ENCODE results near the gene LIMCH1. TPM values are rescaled to one million over a fixed set of nuclear protein-coding genes. Genes with fewer than 3 reads are reported as not detected.

Gene LIMCH1
- polyA plus RNA-seq, 5 donors: 85.4 to 134 (median 114) TPM

DNA sequence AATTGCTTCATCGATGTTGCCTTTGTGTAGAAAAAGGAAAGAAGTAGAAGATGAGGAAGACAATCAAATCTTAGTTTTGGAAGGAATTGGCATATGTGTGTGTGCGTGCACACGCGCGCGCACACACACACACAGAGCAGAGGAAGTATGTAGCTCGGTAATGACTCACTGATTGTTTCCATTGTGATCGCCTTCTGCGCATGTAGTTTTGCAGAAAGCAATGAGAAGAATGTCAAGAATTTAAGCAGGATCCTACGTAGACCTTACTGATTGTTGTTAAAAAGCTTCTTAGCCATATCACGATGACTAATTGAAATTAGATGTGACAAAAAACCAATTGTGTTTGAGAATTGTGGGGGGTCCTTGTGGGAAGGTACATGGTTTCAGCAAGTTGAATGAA is 12.8 kb upstream of the LIMCH1 start:
- DNase-seq: no peak

DNA sequence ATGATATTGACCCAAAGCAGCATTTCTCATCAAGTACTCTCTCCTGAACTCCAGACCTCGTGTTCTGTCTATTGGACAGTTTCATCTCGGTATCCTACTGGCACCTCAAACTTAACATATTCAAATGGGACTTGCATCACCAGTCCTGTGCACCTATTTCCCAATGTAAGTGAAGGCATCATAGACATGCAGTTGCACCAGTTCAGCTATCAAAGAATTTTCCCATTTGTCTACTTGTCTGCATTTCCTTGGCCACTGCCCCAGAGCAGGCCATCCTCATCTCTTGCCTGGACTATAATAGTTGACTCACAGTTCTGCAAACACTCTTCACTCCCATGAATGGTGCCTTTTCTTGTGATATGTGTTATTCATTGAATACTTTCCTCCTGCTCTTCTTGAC is 11.3 kb upstream of the LIMCH1 start:
- no peak for DNase-seq

DNA sequence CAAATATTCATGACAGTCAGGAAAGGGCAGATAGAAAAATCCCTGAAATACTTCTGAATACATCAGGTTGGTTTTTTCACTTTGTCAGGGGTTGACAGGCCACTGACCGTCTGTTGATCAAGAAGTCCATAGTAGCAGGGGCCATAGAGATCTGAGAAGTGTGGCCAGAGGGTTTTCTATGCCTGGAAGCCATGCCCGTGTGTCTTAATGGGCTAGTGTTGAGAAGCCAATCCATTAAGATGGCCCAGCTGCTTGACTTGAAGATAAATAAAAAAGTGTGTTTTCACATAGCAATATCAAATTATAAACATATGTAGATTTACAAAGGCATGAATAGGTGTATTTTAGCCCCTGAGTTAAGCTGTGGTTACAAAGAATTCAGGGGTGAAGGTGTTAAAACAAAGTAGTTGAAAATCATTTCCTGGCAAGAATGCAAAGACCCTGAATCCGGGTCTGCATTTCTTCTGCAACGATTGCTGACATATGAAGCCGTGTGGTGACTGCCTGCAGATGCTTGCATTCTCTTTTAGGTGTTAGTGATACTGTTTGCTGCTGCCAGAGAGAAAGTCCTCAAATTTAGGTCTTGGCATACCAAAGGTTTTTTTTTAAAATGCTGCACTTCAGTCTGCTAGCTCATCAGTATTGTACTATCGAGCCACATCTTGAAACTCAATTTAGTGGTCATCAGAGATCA is 9.3 kb upstream of the LIMCH1 start:
- peak; percentile 83 to 84 for DNase-seq

DNA sequence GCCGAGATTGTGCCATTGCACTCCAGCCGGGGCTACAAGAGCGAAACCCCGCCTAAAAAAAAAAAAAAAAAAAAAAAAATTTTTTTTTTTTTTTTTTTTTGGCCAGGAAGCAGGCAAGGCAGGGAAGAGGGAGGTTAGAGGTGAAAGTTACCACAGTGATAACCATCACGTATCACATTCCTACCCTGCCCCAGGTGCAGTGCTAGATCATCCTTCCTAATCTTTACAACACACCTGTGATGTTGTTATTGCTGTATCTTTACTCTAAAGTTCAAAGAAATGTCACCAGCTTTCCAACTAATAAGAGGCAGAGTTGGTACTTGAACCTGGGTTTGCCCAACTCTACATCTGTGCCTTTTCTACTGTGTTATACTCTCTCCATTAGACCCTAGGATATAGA is 7.2 kb upstream of the LIMCH1 start:
- no peak for DNase-seq

DNA sequence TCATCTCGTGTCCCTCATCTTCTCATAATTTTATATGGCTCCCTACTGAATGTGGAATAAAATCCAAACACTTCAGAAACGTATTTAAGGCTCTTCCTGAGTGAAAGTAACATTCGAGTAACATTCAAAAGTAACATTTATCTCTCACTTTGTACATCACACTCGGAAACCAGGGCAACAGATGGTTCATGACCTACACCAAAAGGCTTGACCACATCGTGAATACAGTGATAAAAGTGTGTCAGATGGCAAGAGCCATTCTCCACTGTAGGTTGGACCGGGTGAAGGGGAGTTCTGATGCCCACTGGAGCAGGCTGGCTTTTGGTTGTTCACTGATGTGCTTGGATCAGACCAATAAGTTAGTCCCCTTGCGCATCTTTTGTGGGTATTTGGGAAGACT is 5.6 kb upstream of the LIMCH1 start:
- DNase-seq: no peak

DNA sequence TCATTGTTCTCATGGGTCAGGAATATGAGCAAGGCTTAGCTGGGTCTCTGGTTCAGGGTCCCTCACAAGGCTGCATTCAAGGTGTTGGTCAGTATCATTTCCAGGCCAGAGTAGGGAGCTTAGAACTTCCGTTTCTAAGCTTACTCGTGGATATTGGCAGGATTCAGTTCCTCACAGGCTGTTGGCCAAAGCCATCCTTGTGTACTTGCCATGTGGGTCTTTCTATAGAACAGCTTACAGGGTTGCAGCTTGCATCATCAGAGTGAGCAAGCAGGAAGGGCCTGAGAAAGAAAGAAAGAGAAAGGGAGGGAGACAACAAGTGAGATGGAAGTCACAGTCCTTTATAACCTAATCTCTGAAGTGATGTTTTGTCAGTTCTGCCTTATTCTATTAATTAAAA is 5.1 kb upstream of the LIMCH1 start:
- DNase-seq: no peak

DNA sequence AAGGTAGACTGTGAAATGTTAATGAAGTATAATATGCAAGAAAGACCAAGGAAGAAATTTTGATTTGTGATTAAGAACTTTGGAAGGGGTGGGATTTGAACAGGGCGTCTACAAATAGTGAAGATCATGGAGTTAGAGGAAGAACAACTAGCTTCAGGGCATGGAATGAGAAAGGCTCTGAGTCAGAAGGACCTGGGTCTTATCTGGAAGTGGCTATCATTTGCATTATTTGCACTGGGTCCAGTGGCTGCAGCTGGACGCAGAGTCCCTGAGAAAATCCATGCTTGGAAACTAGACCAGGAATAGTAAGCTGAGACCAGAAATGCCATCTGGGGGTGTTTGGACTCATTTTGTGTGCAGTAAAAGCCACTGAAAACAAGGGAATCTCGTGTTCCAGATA is 4.3 kb upstream of the LIMCH1 start:
- no peak for DNase-seq

DNA sequence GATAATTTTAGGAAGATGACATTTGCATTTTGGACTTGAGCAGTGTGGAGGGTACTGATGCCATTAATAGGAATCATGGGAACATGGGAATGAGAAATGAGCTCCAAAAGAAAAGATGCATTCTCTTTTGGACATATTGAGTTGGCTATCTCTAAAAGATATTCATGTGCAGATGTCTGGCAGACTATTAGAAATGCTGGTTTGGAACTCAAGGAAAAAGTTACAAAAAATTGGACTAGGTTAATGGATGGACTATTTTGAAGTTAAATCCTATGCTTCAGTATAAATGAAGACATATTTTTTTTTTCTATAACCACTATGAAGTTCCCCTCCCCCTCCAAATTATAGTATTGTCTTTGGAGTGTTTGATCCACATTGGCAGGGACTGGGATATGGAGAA is 3.6 kb upstream of the LIMCH1 start:
- DNase-seq: no peak

DNA sequence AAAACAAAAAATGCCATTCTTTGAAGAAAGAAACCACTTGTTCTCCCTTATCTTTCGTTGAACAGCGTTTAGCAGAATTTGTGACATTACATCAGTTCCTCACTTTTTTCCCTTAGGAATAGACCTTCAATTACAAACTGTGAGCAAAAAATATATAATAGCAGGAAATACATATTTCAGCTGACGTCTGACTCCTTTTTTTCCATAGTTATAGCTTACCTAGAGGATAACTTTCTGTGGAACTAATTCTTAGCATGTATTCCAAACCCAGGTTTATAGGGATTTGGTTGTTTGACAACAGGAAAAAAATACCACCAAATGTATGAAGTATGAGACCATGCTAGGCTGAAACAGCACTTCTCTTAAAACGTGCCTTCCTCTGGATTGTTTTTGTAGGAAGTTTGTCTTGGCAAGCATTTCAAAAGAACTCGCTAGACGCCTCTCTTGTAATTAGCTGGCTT is 2.0 kb upstream of the LIMCH1 start:
- no peak for DNase-seq

DNA sequence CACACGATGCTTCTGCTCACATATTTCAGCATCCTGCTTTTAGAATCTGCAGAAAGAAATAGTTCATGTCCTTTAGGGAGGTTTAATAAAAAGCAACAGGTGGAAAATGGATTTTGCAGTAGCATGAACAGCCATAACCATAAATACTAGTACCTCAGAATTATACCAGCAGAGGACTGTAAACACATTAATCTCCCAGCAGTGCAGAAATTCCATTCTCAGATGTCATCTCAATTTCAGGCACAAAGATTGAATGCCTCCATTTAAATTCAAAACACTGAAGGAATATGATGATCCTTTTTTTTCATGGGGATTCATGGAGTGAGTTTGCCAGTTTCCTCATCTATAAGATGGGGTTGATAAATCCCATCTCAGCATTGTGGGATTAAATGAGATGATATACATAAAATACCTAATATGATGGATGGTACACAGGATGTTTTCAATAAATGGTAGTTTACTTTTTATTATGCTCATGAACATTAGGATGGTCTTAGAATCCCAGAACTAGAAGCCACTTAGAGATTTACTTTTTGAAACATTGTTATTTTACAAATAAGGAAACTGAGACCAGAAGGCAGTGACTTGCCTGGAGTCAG is 566 bp upstream of the LIMCH1 start:
- DNase-seq: no peak

DNA sequence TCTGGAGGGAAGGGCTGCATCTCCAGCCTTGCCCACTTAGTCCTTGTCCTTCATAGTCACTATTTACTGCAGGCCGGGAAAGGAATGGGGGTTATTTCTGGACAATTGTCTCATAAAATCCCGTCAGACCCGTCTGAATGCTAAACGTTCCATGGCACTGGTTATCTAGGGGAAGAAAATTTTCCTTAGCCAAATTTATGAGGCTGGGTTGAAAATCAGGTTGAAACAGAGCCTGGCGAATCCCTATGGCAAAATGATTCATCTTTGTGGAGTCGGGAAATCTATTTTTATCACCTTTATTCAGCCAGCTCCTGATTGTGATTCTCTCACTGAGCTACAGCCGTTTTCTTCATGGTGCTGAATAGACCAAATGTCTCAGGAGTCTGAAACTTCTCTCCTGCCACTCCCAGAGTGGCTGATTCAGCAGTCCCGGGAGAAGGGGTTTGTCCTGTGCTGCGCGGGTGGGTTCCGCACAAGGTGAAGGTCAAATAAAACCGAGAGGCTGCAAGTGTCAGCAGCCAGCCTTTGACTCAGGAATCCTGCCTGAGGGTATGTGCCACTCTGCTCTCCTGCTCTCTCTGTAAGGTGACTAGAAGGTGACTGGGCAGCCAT is 1.0 kb downstream of the LIMCH1 start:
- no peak for DNase-seq

DNA sequence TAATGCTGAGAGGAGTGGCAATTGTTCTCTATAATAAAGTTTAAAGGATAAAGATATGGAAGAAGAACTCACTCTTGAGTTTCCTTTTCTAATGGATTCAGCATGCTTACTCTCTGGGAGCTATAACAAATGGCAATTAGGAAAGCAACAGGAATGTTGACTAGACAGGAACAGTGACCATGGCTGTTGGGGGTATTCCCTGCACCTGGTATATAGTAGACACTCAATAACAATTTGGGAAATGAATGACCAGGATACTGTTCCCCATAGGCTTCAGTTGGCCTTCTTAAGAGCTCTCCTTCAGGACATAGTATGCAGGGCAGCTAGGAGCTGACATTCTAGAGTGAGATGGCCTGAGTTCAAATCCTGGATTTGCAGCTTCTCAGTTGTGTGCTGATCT is 1.8 kb downstream of the LIMCH1 start:
- DNase-seq: no peak

DNA sequence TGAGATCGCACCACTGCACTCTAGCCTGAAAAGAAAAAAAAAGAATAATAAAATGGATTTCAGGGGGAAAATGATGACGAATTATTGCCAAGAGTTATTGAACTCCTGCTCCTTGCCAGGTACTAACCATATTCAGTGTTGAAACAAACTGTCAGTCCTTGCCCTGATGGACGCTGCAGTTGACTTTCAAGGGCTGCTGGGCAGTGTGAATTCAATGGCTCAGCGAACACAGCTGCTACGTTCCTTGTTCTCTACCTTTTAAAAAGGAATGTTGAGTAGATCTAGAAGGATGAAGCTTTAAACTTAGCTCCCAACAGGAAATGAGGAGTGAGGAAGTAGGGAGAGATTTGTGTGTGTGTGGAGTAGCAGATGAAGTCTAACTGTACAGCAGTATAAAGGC is 2.7 kb downstream of the LIMCH1 start:
- no peak for DNase-seq

DNA sequence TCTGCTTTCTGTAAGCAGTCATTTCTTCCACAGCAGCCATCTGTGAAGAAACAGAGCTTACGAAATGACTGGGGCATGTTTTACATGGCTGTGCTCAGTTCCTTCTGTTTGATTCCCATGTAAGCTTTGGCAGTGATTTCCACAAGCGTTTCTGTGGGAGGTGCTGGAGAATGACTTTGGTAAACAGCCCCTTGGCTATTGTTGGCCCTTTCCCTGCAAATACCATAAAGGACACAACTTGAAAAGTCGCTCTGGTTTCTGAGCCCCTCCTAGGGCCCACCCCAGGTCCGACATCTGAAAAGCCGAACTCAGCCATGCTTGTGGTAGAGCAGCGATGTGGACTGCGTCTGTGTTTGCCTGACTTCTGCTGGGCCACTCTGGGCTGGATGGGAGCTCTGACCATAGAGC is 3.7 kb downstream of the LIMCH1 start:
- DNase-seq: peak in 1 of 2 donors; percentile 43

DNA sequence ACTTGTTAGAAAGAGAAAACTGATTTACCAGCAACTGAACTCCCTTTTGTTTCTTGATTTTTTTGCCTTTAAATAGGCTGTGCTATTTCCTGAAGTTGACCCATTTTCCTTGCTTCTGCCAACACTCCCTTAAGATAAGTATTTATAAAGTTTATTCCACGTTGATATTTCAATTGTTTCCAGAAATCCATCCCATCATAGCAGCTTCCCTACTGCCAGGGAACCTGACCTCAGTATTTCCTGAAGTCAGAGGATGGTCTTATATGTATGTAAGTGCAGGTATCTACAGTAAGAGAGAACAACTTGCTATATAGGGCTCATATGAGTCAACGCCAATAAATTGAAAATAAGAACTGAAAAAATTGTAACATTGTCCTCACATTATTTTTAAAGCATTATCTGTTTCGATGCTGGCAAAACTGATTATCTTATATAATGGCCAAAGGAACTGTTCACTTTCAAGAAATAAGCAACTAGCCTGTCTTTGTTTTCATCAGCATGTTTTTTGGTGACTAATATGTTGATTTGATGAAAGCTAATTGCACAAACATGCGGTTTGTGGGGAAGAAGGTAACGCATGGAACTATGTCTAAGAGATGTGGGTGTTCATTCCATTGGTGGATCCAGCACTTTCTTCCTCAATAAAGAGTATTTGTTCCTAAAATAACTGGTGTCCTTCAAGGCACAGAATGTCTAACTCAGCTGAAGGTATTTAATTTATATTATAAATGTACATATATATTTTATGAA is 4.7 kb downstream of the LIMCH1 start:
- no peak for DNase-seq

DNA sequence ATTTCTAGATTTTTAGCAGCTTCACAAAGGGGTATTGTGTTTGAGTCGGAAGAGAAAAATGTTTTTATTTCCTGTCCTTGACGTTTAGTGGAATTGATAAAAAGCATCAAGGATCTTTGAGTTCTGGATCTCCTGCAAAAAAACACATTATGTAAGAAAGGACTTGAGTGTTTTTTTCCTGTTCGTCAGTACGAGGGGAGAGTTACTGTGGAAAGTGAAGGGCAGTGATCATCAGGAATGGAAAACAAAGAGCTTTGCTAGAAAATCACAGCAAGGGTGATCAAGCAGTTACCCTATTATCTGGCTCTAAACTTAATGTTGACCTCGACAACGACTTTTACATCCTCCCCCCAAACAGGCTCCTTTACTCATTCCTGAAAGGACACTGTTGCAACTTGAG is 7.3 kb downstream of the LIMCH1 start:
- no peak for DNase-seq

DNA sequence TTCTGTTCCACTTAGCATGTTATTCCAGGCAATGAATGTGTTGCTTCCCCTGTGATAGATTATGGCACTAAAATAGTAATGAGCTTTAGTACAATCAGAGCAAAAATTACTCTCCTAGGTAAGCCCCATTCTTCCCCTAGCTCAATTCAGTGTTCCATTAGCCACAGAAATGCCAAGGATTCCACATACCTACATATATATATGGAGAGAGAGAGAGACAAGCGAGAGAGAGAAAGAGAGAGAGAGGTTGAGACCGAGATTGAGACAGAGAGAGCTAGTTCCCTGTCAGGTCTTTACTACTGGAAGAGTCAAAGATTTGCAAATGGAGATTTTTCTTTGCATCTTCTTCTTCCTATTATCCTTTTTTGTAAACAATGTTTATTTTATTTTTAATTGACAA is 8.7 kb downstream of the LIMCH1 start:
- no peak for DNase-seq

DNA sequence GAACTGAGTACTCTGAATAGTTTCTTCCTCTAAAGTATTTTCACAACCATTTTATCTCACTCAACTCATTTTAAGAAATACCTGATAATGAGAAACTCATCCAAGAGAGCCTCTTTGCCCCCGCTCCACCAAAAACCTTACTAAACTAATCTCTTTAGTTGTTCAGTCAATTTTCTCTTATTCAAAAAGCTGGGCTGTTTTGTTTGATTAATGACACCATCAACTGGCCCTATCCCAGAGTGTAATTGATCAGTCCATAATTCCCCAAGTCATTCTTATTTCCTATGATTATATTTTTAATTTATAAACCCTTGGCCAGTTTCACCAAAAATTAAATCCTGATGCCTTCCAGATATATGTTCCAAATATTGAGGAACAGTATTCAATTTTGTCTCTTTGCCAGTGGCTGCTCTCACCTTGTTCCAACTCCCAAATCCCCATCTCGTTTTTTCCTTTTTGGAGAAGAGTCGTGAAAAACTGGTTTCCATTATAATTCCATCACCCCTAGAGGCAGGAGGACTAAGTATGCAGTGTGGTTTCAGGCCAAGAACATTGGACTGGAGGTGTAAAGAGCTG is 10.4 kb downstream of the LIMCH1 start:
- no peak for DNase-seq

DNA sequence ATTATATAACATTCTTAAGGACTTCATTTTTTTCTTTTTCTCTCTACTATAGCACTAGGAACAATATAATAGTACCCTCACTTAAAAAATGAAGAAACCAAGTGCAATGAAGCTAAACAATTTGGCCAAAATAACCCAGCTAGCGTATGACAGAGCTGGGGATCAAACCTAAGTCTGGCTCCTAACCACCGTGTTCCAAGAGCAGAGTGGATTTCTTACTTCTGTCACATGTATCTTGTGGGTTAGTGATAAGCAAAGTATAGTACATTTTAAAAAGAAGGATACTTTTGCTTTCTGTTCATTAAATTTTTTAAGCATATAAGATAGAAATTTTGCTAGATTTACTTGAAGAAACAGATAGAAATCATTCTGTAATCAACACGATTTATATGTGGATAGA is 11.5 kb downstream of the LIMCH1 start:
- no peak for DNase-seq

DNA sequence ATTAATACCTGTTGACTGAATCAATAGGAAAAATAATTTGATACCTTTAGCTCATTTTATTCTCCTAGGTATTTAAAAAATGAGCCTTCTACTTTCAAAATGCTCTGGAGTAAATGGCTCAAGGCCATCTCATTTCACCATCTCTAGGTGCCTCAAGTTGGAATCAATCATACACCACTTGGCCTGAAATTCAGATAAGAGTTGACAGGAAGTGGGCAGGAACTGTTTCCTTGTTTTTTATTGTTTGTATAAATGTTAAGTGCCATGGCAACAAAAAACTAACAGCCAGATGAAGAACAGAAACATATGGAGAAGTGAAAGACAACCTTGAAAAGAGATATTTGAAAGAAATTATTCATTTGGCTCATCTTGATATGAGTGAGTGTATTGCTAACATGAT is 12.4 kb downstream of the LIMCH1 start:
- DNase-seq: peak; percentile 78 to 82

DNA sequence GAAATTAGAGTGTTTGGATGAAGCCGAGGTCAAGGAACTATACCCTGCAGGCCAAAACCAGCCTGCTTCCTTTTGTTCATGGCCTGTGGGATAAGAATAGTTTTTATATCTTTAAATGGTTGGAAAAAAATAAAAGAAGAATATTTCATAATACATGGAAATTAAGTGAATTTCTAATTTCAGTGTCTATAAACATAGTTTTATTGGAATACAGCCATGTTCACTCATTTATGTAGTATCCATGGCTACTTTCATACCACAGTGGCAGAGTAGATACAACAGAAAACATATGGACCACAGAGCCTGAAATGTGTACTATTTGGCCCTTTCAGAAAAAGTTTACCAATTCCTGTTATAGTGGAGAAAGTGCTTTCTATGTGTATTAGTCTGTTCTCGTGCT is 13.6 kb downstream of the LIMCH1 start:
- DNase-seq: peak; percentile 77 to 83

DNA sequence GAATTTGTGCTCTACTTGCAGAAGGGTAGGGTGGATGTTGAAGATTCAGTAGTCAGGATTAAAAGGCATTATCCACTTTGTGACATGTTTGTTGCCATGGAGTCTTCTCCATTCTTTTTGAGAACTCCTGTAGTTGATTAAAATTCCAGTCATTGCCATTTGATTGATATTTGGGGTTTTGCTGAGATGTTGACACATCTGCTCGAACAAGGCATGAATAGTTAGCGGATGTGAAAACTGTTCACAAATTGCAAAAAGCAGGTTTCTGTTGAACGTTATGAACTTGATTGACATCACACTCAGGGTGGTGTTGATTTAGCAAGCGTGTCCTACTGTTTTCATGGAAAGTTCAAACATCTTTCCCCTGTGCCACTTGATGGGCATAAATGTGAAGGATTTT is 16.9 kb downstream of the LIMCH1 start:
- no peak for DNase-seq
